Osteoblast (primary cell): Measurements from ENCODE around the gene MINK1. TPM values are rescaled to one million over a fixed set of nuclear protein-coding genes. Genes with fewer than 3 reads are reported as not detected.

Experiments
- DNase-seq: peaks from one replicate; pipeline ENCODE4 v3.0.0; 2011; ENCODE audit warnings: low spot score, mixed read lengths; ENCODE audit not compliant: insufficient read length; ENCODE audit errors: missing footprints
- H2AFZ ChIP-seq: 2 replicates; pipeline ENCODE4 v1.6.0; 2011; ENCODE audit warnings: mild to moderate bottlenecking, low read length
- H3K27ac ChIP-seq: 2 replicates; pipeline ENCODE4 v1.5.1; 2011; ENCODE audit warnings: mild to moderate bottlenecking, low read depth, low read length, moderate library complexity
- H3K27me3 ChIP-seq: 2 replicates; pipeline ENCODE4 v1.6.0; 2012; ENCODE audit warnings: mild to moderate bottlenecking, control low read depth, inconsistent platforms, low read length, moderate library complexity; ENCODE audit not compliant: insufficient read depth
- H3K36me3 ChIP-seq: 2 replicates; pipeline ENCODE4 v1.5.1; 2011; ENCODE audit warnings: mild to moderate bottlenecking, low read length, control low read depth, moderate library complexity; ENCODE audit not compliant: insufficient read depth
- H3K4me1 ChIP-seq: 2 replicates; pipeline ENCODE4 v1.5.1; 2011; ENCODE audit warnings: mild to moderate bottlenecking, low read length, control low read depth, moderate library complexity; ENCODE audit not compliant: insufficient read depth
- H3K4me2 ChIP-seq: 2 replicates; pipeline ENCODE4 v1.6.0; 2011; ENCODE audit warnings: mild to moderate bottlenecking, low read length; ENCODE audit not compliant: insufficient read depth
- H3K4me3 ChIP-seq: fragments of 200-600 bp; sonication (generic); 3 replicates; pipeline ENCODE4 v1.5.1; 2012; ENCODE audit warnings: mild to moderate bottlenecking, low read length, inconsistent platforms; ENCODE audit not compliant: insufficient read depth
- H3K79me2 ChIP-seq: 2 replicates; pipeline ENCODE4 v1.6.0; 2012; ENCODE audit warnings: mild to moderate bottlenecking, low read length, control low read depth, inconsistent platforms; ENCODE audit not compliant: insufficient read depth
- H3K9me3 ChIP-seq: 2 replicates; pipeline ENCODE4 v1.5.1; 2011; ENCODE audit warnings: low read depth, low read length, control low read depth
- H4K20me1 ChIP-seq: 2 replicates; pipeline ENCODE4 v1.6.0; 2012; ENCODE audit warnings: mild to moderate bottlenecking, low read length, control low read depth; ENCODE audit not compliant: insufficient read depth
- CTCF ChIP-seq: IDR thresholded peaks from 2 replicates; pipeline ENCODE4 v1.5.1; 2011; ENCODE audit warnings: mild to moderate bottlenecking, low read depth, low read length, moderate library complexity; ENCODE audit errors: extremely low read depth
- total RNA-seq: library from RNA; depleted of rRNA; stranded (reverse); fragments of >200 nt; gene quantifications from 2 replicates; pipeline ENCODE4 v1.2.3, GENCODE V29; 2012

MINK1 gene
- total RNA-seq, 1 donor, result 34.4 TPM

GRCh38 chr17:4893721-4894560, 60.8 kb downstream of the MINK1 start:
- no peak overlapping the region for H3K4me2 ChIP-seq
- no peak overlapping the region for H3K27ac ChIP-seq
- H2AFZ ChIP-seq, result no peak overlapping the region
- H4K20me1 ChIP-seq, result peaks cover 5% of the 10 kb centered on the region
- H3K79me2 ChIP-seq, result no peaks in the 10 kb centered on the region
- no peak overlapping the region for H3K4me3 ChIP-seq
- H3K27me3 ChIP-seq, result no peaks in the 10 kb centered on the region
- H3K4me1 ChIP-seq, result peaks cover 1% of the 10 kb centered on the region
- H3K36me3 ChIP-seq, result peaks cover 50% of the 10 kb centered on the region
- TF ChIP-seq CTCF, result no peak
- peak; percentile 58 for DNase-seq
- no peaks in the 10 kb centered on the region for H3K9me3 ChIP-seq

- Histone ChIP-seq H3K4me3 (no peak overlapping the region), H3K9me3 (no peaks in the 10 kb centered on the region), H3K27ac (no peak overlapping the region), H2AFZ (no peak overlapping the region), H3K4me1 (peaks cover 10% of the 10 kb centered on the region), H3K27me3 (no peaks in the 10 kb centered on the region), H3K4me2 (no peak overlapping the region), H3K36me3 (peaks cover 50% of the 10 kb centered on the region), H3K79me2 (no peaks in the 10 kb centered on the region), H4K20me1 (peaks cover 5% of the 10 kb centered on the region)
- TF ChIP-seq CTCF, result no peak
- no peak for DNase-seq
Observed at GRCh38 chr17:4895121-4895520, 62.0 kb downstream of the MINK1 start.

- no peak for TF ChIP-seq CTCF
- no peaks in the 10 kb centered on the region for H3K79me2 ChIP-seq
- peak; percentile 72 for DNase-seq
Observed at GRCh38 chr17:4895657-4896331, 62.7 kb downstream of the MINK1 start.

More at GRCh38 chr17:4895657-4896331, 62.7 kb downstream of the MINK1 start:
- Histone ChIP-seq H2AFZ (no peak overlapping the region), H3K9me3 (no peaks in the 10 kb centered on the region), H3K36me3 (peaks cover 44% of the 10 kb centered on the region), H3K4me3 (no peak overlapping the region), H3K27ac (no peak overlapping the region), H3K27me3 (no peaks in the 10 kb centered on the region), H3K4me2 (no peak overlapping the region), H4K20me1 (peaks cover 5% of the 10 kb centered on the region), H3K4me1 (peaks cover 10% of the 10 kb centered on the region)
